Measurements from ENCODE around the gene DOCK2. TPM values are rescaled to one million over a fixed set of nuclear protein-coding genes. Genes with fewer than 3 reads are reported as not detected.

DOCK2 gene
- polyA plus RNA-seq, 1 of the 3 experiments (the other 2 are of a cell fraction): 3.8 TPM

- ChIA-PET POLR2A (no interaction called here), CTCF (no interaction called here)
- no peak overlapping the region for H3K4me3 ChIP-seq (ENCODE audit: low read depth in 2 of 2, low read length in 1 of 2)
- peaks cover 0 to 16% of the 10 kb centered on the region in 2 experiments; a peak in 2 of 4 replicates for H3K4me1 ChIP-seq (ENCODE audit: control insufficient read depth in 1 of 2, insufficient read depth in 2 of 2, low read depth in 1 of 2, low read length in 1 of 2)
- no peaks in the 10 kb centered on the region for H3K27me3 ChIP-seq (ENCODE audit: insufficient read depth)
- peaks cover 20% of the 10 kb centered on the region for H3F3A ChIP-seq (replicated peaks; ENCODE audit: insufficient read depth)
- H4K20me1 ChIP-seq (ENCODE audit: insufficient read depth): no peaks in the 10 kb centered on the region
- no peaks in the 10 kb centered on the region for H3K9me2 ChIP-seq
- H3K79me2 ChIP-seq (ENCODE audit: insufficient read depth): no peaks in the 10 kb centered on the region
- H2AFZ ChIP-seq (ENCODE audit: low read depth): no peak overlapping the region
- H3K36me3 ChIP-seq (replicated peaks in 1 of 2; ENCODE audit: control insufficient read depth in 1 of 2, insufficient read depth in 2 of 2, low read length in 1 of 2): no peaks in the 10 kb centered on the region
- TF ChIP-seq MEF2A (IDR thresholded peaks at IDR 0.05; ENCODE audit: borderline replicate concordance, low read depth): no peak
- no peak for TF ChIP-seq JUND (IDR thresholded peaks at IDR 0.05)
- TF ChIP-seq EZH2phosphoT487 (IDR thresholded peaks at IDR 0.05; ENCODE audit: borderline replicate concordance, low read depth): no peak
- TF ChIP-seq RAD21 (IDR thresholded peaks at IDR 0.05; ENCODE audit: low read length): no peak
- TF ChIP-seq NFIC (IDR thresholded peaks at IDR 0.05; ENCODE audit: borderline replicate concordance): no peak
- no peak for TF ChIP-seq FOXM1 (IDR thresholded peaks at IDR 0.05; ENCODE audit: low read depth)
- no peaks in the 10 kb centered on the region for H3K9me3 ChIP-seq
- H3K27ac ChIP-seq (ENCODE audit: low read depth in 2 of 2, low read length in 1 of 2): no peak overlapping the region
- H3K9ac ChIP-seq: no peak overlapping the region
- 89% methylated on average over 6 of the region's 6 CpGs for WGBS (ENCODE audit: low lambda C conversion rate)
- no peak for DNase-seq
- H3K4me2 ChIP-seq: no peak overlapping the region
Observed at GRCh38 chr5:169745441-169746146, 108.5 kb downstream of the DOCK2 start.

- H2AFZ ChIP-seq (ENCODE audit: low read depth): no peak overlapping the region
- peaks cover 20% of the 10 kb centered on the region for H3F3A ChIP-seq (replicated peaks; ENCODE audit: insufficient read depth)
- H3K4me2 ChIP-seq: no peak overlapping the region
- H3K36me3 ChIP-seq (replicated peaks in 1 of 2; ENCODE audit: control insufficient read depth in 1 of 2, insufficient read depth in 2 of 2, low read length in 1 of 2): no peaks in the 10 kb centered on the region
- ChIA-PET POLR2A (no interaction called here), CTCF (no interaction called here)
- WGBS (ENCODE audit: low lambda C conversion rate): 89% methylated on average over 5 of the region's 5 CpGs
- H3K9me3 ChIP-seq: no peaks in the 10 kb centered on the region
- no peak for DNase-seq
- no peak for TF ChIP-seq MXI1 (IDR thresholded peaks at IDR 0.05; ENCODE audit: low read depth, low read length)
- no peak for TF ChIP-seq RXRA (IDR thresholded peaks at IDR 0.05; ENCODE audit: borderline replicate concordance, low read depth)
- no peak for TF ChIP-seq PBX3 (IDR thresholded peaks at IDR 0.05)
- no peak for TF ChIP-seq GATA2 (CRISPR knock-in tag; IDR thresholded peaks at IDR 0.05)
- no peak for TF ChIP-seq SIN3A (IDR thresholded peaks at IDR 0.05; ENCODE audit: borderline replicate concordance, low read depth, low read length)
- TF ChIP-seq RAD21 (IDR thresholded peaks at IDR 0.05; ENCODE audit: low read length): no peak
- no peak for TF ChIP-seq EP300 (IDR thresholded peaks at IDR 0.05; ENCODE audit: borderline replicate concordance in 1 of 2, low read depth in 1 of 2, low read length in 1 of 2)
- no peak overlapping the region for H3K4me3 ChIP-seq (ENCODE audit: low read depth in 2 of 2, low read length in 1 of 2)
- H3K9me2 ChIP-seq: no peaks in the 10 kb centered on the region
- no peaks in the 10 kb centered on the region for H3K79me2 ChIP-seq (ENCODE audit: insufficient read depth)
- no peak overlapping the region for H3K9ac ChIP-seq
- peaks cover 0 to 16% of the 10 kb centered on the region in 2 experiments; a peak in 2 of 4 replicates for H3K4me1 ChIP-seq (ENCODE audit: control insufficient read depth in 1 of 2, insufficient read depth in 2 of 2, low read depth in 1 of 2, low read length in 1 of 2)
- no peak overlapping the region for H3K27ac ChIP-seq (ENCODE audit: low read depth in 2 of 2, low read length in 1 of 2)
- H3K27me3 ChIP-seq (ENCODE audit: insufficient read depth): no peaks in the 10 kb centered on the region
- H4K20me1 ChIP-seq (ENCODE audit: insufficient read depth): no peaks in the 10 kb centered on the region
Observed at GRCh38 chr5:169746147-169746694, 109.1 kb downstream of the DOCK2 start.

Data from SK-N-SH (cell line).